Esophagus squamous epithelium (tissue), 5 donors: Measurements from ENCODE around the gene MBLAC1. TPM values are rescaled to one million over a fixed set of nuclear protein-coding genes. Genes with fewer than 3 reads are reported as not detected.

Experiments used
- DNase-seq: peaks from one replicate; lab custom pipeline; 2025; lab: John Stamatoyannopoulos, UW
- H3K27ac ChIP-seq, 4 donors: fragments of 200-600 bp; sonication (generic); one replicate each; pipeline ENCODE4 v1.5.1; 2016 to 2019; ENCODE audit warnings: mild to moderate bottlenecking in 1 of 4
- H3K27me3 ChIP-seq, 4 donors: fragments of 200-600 bp; sonication (generic); 1 replicate in 3 of 4; 2 replicates in 1 of 4; pipeline versions ENCODE4 v1.5.1 to v1.6.0; 2017 to 2021; ENCODE audit warnings: antibody characterized with exemption in 1 of 4
- H3K36me3 ChIP-seq, 3 donors: fragments of 200-600 bp; sonication (generic); one replicate each; pipeline ENCODE4 v1.5.1; 2016 to 2019
- H3K4me1 ChIP-seq, 3 donors: fragments of 200-600 bp; sonication (generic); one replicate each; pipeline ENCODE4 v1.5.1; 2017 to 2019
- H3K4me3 ChIP-seq, 4 donors: fragments of 200-600 bp; sonication (generic); 1 replicate in 3 of 4; 2 replicates in 1 of 4; pipeline ENCODE4 v1.5.1; 2016 to 2019; ENCODE audit warnings: mild to moderate bottlenecking in 2 of 4, moderate library complexity in 1 of 4
- H3K9me3 ChIP-seq, 3 donors: fragments of 200-600 bp; sonication (generic); one replicate each; pipeline ENCODE4 v1.5.1; 2016 to 2019
- POLR2A ChIP-seq, 4 donors: fragments of 450-650 bp; IDR thresholded peaks; one replicate each; pipeline ENCODE4 v1.6.1; 2017; ENCODE audit warnings: antibody characterized with exemption in 4 of 4, mild to moderate bottlenecking in 4 of 4, moderate library complexity in 3 of 4
- WGBS, 2 donors: methylation state at CpG; one replicate each; pipeline ENCODE4 v1.1.5; 2018; 5-methylcytosine and 5-hydroxymethylcytosine counted together
- intact Hi-C: fragments of 100-400 bp; cut with DNase I; formaldehyde crosslinking; loops from one replicate; pipeline ENCODE4 v1.15.0; 2022
- total RNA-seq, 4 donors: library from RNA; depleted of rRNA; stranded (reverse); fragments of >200 nt; gene quantifications; one replicate each; pipeline ENCODE4 v1.1.0, GENCODE V29; 2016
- TF ChIP-seq, protein P1 (sequence below), 6 experiments: fragments of 450-650 bp in 4 of 6; fragments of 200-600 bp in 2 of 6; sonication (generic) in 2 of 6; IDR thresholded peaks; one replicate each; pipeline ENCODE4 v1.5.1; 2016 to 2019; ENCODE audit warnings: antibody characterized with exemption in 6 of 6, mild to moderate bottlenecking in 4 of 6, moderate library complexity in 4 of 6
- donor health status: DM: yes; HTN: yes; CAD: no.

Gene MBLAC1
- total RNA-seq, 4 donors from 2014 or later = 2.1 to 6.7 (median 2.9) TPM

DNA sequence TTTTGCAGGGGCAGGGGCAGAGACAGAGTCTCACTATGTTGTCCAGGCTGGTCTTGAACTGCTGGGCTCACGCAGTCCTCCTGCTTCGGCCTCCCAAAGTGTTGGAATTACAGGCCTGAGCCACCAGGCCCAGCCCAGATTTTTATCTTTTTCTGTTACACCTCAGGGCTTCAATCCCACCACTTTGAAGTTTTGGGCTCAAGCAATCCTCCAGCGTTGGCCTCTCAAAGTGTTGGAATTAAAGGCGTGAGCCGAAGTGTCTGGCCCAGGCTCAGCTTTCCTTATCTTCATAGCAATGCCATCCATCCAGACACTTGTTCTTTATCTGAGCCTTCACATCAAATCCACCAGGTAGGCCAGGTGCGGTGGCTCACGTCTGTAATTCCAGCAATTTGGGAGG lies 11.7 kb upstream of the MBLAC1 start:
- H3K27ac ChIP-seq = no peak overlapping the region
- H3K36me3 ChIP-seq = peaks cover 5 to 43% (median 27%) of the 10 kb centered on the region in 3 donors
- 93 to 96% methylated on average over 5 to 7 of the region's 7 CpGs for WGBS, 2 donors
- no peaks in the 10 kb centered on the region for H3K27me3 ChIP-seq
- no peaks in the 10 kb centered on the region for H3K9me3 ChIP-seq
- no peak for DNase-seq
- peaks cover 3 to 23% (median 10%) of the 10 kb centered on the region in 3 donors for H3K4me1 ChIP-seq
- no peak for TF ChIP-seq POLR2A (IDR thresholded peaks at IDR 0.05)
- TF ChIP-seq, protein P1, sequence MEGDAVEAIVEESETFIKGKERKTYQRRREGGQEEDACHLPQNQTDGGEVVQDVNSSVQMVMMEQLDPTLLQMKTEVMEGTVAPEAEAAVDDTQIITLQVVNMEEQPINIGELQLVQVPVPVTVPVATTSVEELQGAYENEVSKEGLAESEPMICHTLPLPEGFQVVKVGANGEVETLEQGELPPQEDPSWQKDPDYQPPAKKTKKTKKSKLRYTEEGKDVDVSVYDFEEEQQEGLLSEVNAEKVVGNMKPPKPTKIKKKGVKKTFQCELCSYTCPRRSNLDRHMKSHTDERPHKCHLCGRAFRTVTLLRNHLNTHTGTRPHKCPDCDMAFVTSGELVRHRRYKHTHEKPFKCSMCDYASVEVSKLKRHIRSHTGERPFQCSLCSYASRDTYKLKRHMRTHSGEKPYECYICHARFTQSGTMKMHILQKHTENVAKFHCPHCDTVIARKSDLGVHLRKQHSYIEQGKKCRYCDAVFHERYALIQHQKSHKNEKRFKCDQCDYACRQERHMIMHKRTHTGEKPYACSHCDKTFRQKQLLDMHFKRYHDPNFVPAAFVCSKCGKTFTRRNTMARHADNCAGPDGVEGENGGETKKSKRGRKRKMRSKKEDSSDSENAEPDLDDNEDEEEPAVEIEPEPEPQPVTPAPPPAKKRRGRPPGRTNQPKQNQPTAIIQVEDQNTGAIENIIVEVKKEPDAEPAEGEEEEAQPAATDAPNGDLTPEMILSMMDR (IDR thresholded peaks at IDR 0.05) = no peak
- no peak overlapping the region for H3K4me3 ChIP-seq
- intact Hi-C loops = no loop called here

DNA sequence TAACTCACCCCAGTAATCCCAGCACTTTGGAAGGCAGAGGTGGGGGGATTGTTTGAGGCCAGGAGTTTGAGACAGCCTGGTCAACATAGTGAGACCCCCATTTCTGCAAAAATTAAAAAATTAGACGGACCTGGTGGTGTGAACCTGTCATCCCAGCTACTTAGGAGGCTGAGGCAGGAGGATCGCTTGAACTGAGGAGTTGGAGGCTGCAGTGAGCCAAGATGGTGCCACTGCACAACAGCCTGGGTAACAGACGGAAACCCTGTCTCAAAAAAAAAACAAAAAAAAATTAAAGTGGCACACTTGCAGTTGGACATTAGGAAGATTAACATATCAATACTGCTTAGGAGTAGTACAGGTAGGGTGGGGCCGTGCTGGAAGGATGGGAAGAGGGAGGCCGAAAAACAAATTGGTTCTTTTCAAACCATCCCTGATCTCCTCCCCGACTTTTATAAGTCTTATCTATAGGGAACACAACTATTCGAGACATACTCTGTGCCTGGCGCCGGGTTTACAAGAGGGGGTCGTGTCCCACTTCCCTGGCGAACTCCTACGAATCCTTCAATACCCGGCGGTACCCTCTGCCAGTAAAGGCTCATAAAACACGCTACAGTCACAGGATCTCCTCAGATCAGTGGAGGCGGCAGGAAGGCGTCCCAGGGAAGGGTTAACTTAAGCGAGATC lies 8.2 kb upstream of the MBLAC1 start:
- Histone ChIP-seq H3K4me1 (peaks cover 11 to 50% (median 18%) of the 10 kb centered on the region in 3 donors), H3K27ac (peak overlapping the region; percentile 81 to 95 (median 88)), H3K4me3 (peak overlapping the region; percentile 56 to 90 (median 80)), H3K9me3 (no peaks in the 10 kb centered on the region), H3K36me3 (peaks cover 0 to 16% (median 4%) of the 10 kb centered on the region in 3 donors), H3K27me3 (no peaks in the 10 kb centered on the region)
- no peak for TF ChIP-seq POLR2A (IDR thresholded peaks at IDR 0.05)
- TF ChIP-seq, protein P1 (IDR thresholded peaks at IDR 0.05) = no peak
- no peak for DNase-seq
- intact Hi-C loops = no loop called here
- 30% methylated on average over 11 to 12 of the region's 18 CpGs for WGBS, 2 donors

DNA sequence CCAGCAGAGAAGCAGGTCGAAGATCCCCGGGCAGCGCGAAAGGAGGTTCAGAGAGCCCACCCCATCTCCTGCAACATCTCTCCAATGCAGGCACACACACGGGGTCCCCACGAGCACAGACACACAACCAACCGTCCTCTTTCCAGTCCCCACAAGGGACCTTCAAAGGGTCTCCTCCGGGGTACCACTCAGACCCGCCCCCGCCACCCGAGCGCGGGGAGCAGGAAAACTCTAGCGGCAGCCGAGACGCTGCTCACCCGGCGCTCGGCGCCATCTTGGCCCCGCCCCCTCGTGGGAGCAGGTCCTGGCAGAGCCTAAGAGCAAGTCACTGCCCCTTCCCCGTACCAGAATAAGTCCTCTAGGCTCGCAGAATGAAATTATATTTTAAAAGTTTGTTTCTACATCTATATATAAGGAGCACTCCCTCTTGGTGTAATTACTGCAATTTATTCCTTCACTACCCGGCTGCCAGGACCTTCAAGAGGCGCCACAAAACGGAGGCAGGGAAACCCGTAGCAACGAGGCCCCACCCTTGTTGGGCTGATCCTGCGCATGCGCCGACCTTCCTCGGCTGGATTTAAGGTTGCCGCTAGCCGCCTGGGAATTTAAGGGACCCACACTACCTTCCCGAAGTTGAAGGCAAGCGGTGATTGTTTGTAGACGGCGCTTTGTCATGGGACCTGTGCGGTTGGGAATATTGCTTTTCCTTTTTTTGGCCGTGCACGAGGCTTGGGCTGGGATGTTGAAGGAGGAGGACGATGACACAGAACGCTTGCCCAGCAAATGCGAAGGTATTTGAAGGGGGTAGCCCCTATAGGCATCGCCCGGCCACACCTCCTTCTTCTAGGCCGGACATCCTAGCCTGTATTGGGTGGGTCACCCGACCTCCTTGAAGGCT lies 7.4 kb upstream of the MBLAC1 start, which contains the start of the genes CNPY4 and TAF6:
Gene CNPY4, plus strand, starts transcription at position 563 of the 898 bp plus-strand sequence. Its CDS starts 111 bp downstream, at position 674.
Gene TAF6, minus strand, starts transcription at position 287 of the 898 bp plus-strand sequence. CDS start 5,149 bp downstream, outside the sequence.
- WGBS, 2 donors = 0% methylated on average over 21 to 27 of the region's 49 CpGs
- TF ChIP-seq POLR2A (IDR thresholded peaks at IDR 0.05) = peak in 3 of 4 donors; percentile 19 to 57 (median 37)
- TF ChIP-seq, protein P1 (IDR thresholded peaks at IDR 0.05) = peak in 3 of 6 experiments; percentile 19 to 40 (median 22)
- H3K36me3 ChIP-seq = peaks cover 0 to 16% (median 0%) of the 10 kb centered on the region in 3 donors
- intact Hi-C loops = no loop called here
- no peaks in the 10 kb centered on the region for H3K27me3 ChIP-seq
- DNase-seq = peak; percentile 58
- peak within 1 kb of the TSS; percentile 81 to 95 (median 88) for H3K27ac ChIP-seq
- H3K9me3 ChIP-seq = no peaks in the 10 kb centered on the region
- peak within 1 kb of the TSS; percentile 56 to 90 (median 80) for H3K4me3 ChIP-seq
- H3K4me1 ChIP-seq = peaks cover 11 to 51% (median 18%) of the 10 kb centered on the region in 3 donors

DNA sequence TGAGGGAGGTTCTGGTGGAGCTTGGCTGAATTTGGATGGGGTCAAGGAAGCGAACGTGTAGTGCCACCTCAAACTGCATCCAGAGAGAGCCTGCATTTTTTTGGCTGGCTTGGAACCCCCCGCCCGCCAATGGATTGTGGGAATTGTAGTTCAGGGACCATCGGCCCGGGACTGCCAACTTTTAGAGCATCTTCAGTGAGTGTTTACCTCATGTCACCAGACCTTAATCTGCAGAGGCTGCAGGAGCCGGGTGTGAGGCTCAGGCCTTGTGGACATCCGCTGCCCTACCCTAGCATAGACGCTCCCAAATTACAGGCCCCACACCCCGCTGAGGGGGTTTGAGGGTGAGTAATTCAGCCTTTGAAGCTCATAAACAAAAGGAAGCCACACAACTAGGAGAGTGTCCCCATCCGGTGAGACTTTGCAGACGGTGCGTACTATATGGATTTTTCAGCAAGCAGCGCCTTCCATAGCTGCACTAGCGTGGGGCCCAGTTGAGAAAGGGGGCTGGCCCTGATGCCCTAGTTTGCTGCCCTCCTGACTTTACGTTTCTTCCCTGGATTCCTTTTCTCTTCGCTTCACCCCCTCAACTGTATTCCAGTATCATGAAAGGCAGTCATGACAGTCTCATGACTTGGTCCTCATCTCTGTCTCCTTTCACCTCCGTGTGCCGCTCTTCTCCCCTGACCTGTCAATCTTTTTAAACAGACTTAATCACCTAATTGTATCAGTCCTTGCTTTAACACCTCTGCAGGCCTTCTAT lies 6.6 kb upstream of the MBLAC1 start:
- Histone ChIP-seq H3K27ac (peak overlapping the region; percentile 81 to 95 (median 88)), H3K36me3 (peaks cover 0 to 16% (median 0%) of the 10 kb centered on the region in 3 donors), H3K4me3 (peak overlapping the region; percentile 56 to 90 (median 80)), H3K27me3 (no peaks in the 10 kb centered on the region), H3K9me3 (no peaks in the 10 kb centered on the region), H3K4me1 (peaks cover 18 to 60% (median 19%) of the 10 kb centered on the region in 3 donors)
- intact Hi-C loops = no loop called here
- WGBS, 2 donors = 25 to 44% methylated on average over 10 to 16 of the region's 19 CpGs
- DNase-seq = no peak
- no peak for TF ChIP-seq POLR2A (IDR thresholded peaks at IDR 0.05)
- TF ChIP-seq, protein P1 (IDR thresholded peaks at IDR 0.05) = no peak
